ENCODE results near the gene HMCN1.
"Not testable (repeated sequence)": the region's sequence is repeated elsewhere in the genome, so short reads cannot be mapped to it uniquely, and the experiment has no call there.

Gene HMCN1

GRCh38 chr1:185742403-185742802 is 8.2 kb downstream of the HMCN1 start:
- DNase-seq, result no peak

DNA sequence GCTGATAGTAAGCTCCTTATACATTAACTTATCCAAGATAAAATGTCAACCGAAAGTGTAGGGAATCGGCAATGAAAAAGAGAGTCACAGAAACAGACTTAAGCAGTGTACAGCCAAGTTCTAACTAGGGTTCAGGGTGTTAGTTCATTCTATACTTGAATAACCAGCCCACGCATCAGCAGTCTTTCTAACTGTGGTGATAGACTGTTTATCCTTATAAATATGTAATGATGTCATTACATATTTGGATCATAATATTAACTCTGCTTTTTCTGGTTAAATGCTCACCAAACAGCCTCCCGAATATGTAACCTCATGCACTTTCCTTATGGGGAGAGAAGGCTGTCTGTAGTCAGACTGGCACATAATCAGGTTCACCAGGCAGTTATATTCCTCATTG is 11.0 kb downstream of the HMCN1 start:
- no peak for DNase-seq

GRCh38 chr1:185759061-185759460 is 24.9 kb downstream of the HMCN1 start:
- no peak for DNase-seq

DNA sequence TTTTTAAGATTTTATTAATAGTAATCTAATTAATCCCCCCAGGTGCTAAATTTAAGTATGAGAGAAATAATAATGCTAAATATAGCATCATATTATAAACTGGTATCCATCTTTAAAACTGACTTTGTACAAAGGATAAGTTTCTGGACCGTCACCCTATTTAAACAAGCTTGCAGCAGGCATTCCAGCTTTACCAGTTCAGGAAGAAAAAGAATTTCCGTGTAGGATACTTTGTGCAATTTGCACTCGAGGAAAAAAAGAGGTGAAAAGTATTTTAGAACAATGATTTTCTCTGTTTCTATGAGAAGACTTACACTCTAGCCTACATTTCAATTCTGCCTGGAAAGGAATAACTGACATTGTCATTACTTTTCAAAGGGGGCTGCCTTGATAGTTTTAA is 27.6 kb downstream of the HMCN1 start:
- no peak for DNase-seq

DNA sequence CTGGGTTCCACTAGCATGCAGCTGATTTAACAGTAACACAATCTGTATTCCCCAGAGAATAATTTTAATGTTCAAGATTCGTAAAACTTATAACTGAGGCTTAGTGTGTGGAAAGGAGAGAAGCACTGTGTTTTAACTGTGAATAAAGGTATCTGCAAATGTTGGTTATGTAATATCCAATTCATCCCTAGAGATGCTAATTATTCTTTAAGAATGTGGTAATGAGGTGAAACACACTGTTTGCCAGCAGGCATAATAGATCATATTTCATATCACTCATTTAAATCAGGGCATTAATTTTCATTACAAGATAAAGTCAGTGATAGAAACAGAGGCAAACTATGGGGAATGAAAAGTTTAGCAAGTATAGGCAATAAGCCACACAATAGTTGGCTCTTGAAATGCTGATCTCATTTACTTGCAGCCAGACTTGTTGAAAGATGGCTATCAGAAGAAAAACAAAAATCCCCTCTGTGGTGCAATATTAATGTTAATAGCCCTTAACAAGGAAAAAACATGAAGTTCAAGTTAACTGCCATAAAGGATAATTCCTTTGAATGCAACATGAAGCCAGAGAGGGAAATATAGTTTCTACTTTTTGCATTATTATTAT is 33.4 kb downstream of the HMCN1 start:
- DNase-seq, result no peak

- no peak for DNase-seq
Measured at GRCh38 chr1:185768371-185768770, 34.2 kb downstream of the HMCN1 start.

DNA sequence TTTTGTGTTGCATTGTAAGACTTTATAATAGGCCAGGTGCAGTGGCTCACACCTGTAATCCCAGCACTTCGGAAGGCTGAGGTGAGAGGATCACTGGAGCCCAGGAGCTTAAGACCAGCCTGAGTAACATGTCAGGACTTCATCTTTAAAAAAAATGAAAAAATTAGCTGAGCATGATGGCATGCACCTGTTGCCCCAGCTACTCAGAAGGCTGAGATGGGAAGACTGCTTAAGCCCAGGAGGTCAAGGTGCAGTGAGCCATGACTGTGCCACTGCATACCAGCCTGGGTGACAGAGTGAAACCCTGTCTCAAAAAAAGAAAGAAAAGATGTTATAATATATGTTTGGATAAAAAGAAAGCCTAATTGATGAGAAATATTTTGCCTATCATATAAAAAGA is 34.9 kb downstream of the HMCN1 start:
- no peak for DNase-seq

DNA sequence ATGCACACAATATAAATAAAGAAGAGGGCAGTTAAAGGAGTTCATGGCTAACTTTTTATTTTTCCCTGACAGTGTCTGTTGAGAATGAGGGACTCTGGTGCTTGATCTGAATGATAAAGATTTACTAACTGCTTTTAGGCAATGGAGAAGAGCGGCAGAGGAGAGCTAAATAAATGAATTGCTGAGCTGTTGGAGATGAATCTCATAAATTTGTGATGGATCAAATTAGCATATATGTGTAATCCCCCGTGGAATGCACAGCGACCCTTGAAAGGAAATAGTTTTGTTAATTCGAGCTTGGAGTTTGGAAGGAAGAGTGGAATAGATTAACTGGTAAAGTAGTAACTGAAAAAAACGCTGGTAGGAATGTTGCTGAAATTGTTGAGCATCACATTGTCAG is 40.2 kb downstream of the HMCN1 start:
- no peak for DNase-seq

GRCh38 chr1:185775501-185775900 is 41.3 kb downstream of the HMCN1 start:
- DNase-seq, result no peak

- no peak for DNase-seq
Measured at GRCh38 chr1:185776522-185776921, 42.3 kb downstream of the HMCN1 start.

- DNase-seq, result not testable (repeated sequence)
Measured at GRCh38 chr1:185783860-185784259, 49.7 kb downstream of the HMCN1 start.

GRCh38 chr1:185785586-185785985 is 51.4 kb downstream of the HMCN1 start:
- DNase-seq, result no peak

DNA sequence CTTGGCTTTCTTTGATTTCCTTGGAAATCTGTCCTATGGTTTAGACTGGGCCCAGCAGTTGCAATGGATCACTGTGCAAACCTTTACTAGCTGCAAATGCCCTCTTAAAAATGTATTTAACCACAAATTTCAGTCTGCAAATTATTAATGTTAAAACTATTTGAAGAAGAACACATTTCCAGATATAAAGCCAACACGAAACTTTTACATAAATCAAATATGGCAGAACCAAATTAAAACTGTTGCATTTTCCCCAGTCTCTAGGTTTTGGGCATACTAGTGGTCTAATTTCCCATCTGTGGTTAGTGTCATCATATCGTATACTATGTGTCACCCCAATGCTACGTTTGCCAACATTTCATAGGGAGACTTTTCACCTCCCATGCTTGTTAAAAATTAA is 52.3 kb downstream of the HMCN1 start:
- no peak for DNase-seq

- DNase-seq, result no peak
Measured at GRCh38 chr1:185787238-185787637, 53.0 kb downstream of the HMCN1 start.

GRCh38 chr1:185788386-185788785 is 54.2 kb downstream of the HMCN1 start:
- no peak for DNase-seq

DNA sequence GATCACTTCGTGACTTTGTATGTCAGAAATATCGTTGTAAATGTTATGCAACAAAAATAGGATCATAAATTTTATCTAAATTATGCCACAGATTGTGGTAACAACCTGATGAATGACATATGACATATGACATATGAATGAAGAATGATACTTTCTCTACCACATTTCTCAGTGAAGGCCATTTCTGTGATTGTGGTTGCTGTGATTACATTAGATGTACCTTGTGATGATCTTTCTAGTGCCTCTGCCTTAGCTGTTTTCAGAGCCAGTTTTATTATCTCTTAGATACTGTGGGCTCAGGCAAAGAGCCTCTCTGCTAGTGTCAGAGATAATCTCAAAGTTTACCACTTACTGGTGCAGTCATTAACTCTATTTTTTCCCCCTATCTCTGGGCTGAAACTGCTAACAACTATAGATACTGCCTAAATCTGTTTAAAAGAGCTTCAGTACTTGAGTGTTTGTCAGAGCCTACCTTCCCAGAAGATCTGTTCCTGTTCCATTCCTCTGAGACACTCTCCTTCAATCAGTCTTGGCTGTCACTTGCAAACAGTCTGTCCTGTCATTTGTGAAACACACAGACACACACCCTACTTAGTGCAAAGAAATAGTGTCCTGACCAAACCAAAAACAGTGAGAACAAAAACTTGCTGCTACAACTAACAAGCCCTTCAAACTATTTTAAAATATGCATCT is 55.5 kb downstream of the HMCN1 start:
- DNase-seq, result no peak

GRCh38 chr1:185790194-185790735 is 56.1 kb downstream of the HMCN1 start:
- no peak for DNase-seq

- no peak for DNase-seq
Measured at GRCh38 chr1:185792040-185792439, 57.8 kb downstream of the HMCN1 start.

DNA sequence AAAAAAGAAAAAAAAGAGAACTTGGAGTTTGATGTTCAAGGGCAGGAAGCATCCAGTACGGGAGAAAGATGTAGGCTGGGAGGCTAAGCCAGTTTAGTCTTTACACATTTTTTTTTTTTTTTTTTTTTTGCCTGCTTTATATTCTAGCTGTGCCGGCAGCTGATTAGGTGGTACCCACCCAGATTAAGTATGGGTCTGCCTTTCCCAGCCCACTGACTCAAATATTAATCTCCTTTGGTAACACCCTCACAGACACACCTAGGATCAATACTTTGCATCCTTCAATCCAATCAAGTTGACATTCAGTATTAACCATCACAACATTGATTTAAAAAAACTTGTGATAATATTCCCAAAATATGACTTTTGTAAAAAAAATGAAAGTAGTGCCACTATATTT is 60.3 kb downstream of the HMCN1 start:
- DNase-seq, result not testable (repeated sequence)

DNA sequence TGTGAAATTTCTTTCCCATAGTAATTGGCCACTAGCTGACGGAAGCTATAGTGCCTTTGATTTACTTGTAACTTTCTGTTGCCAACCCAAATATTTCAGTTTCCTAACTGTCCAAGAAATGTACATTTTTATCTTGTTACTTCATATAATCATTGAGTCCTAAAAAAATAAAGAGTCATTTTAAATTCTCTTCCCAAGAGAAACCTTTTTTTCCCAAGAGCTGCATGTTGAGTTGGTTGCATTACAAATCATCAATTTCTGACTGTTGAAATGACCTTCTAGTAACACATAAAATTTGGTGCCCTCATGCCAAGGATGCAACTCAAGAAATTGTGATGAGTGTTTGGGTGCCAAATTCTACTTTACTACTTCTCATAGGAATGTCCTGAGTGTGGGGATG is 61.0 kb downstream of the HMCN1 start:
- no peak for DNase-seq

DNA sequence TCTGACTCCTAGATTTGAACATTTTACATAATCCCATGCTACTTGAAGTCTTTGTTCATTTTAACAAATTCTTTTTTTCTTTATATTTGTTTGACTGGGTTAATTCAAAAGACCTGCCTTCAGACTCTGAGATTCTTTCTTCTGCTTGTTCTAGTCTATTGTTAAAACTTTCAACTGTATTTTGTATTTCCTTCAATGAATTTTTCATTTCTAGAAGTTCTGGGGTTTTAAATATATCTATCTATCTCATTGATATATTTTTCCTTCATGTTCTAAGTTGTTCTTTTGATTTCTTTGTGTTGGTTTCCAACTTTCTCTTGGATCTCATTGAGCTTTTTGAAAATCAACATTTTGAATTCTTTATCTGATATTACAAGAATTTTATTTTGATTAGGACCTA is 64.3 kb downstream of the HMCN1 start:
- no peak for DNase-seq

DNA sequence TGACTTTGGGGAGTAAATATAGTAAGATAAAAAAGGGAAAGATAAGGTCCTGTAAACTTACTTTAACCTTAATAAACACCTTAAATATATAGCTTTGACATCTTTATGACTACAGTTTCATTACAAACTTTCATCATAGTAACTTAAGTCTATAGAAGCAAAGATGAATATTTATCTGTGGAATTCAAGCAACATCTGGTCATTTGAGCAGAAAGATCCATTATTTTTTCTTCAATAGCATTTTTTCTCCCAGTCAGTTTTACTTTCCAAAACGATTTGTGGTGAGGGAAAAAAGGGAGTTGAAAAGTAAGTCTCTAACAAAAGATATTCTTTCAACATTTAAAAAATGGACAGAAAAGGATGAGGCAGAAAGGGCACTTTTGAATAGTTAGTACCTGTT is 69.0 kb downstream of the HMCN1 start:
- DNase-seq, result no peak

DNA sequence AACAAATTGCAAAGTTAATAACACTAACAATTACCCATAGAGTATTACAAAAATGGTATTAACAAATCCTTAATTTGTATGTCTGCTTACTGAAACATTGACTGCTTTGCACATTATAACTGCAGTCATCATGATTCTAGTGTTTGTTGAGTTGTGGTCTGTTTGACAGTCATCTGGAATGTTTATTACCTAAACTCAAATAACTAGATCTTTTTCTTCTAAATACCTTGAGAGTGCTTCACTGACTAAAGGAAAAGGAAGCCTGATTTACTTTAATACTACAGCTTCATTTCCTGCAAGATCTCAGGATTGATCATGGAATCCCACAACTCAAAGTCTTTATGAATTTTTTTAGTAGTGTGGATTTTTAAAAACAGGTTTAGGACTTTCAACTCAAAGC is 70.0 kb downstream of the HMCN1 start:
- DNase-seq, result no peak

DNA sequence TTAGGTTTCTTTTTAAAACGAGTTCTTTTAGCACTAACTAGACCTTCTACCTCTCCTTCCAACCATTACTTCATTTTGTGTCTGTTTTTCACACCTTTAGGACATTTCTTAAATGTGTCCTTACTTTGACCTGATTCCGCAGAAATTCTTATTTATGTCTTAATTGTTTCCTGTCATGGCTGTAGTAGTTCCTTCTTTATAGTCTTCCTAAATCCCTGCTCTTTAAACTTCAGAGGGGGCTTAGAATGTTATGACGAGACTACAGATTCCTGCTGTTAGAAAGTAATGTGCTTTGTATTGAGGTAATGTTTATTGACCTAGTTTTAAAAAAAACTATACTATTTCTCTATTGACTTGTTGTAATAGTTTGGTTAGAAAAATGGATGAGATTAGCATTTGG is 70.4 kb downstream of the HMCN1 start:
- no peak for DNase-seq

DNA sequence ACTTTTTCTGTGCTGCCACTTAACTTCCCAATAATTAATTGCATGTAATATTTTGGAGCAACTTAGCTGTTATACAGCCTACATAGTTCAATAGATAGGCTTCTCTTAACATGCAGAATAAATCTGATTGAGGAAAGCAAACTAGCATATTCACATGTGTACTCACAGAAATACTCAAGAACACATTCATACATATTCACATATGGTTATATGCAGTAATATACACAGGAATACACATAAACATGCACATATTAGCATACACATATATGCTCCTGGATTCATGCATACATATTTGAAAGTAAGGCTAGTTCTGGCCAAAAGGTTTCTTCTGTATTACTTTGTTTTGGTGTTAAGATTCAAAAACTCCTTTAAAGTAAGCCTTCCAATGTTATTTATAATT is 73.1 kb downstream of the HMCN1 start:
- DNase-seq, result no peak
